Limb (tissue), 2 donors: ENCODE data around the gene ANGPTL1.
"Not testable (repeated sequence)": the region's sequence is repeated elsewhere in the genome, so short reads cannot be mapped to it uniquely, and the experiment has no call there.

ENCODE experiments used
- DNase-seq, 2 donors: peaks; one replicate each; pipeline ENCODE4 v3.0.0-alpha.2; 2016; ENCODE audit errors: extremely low spot score in 2 of 2

Gene ANGPTL1

DNA sequence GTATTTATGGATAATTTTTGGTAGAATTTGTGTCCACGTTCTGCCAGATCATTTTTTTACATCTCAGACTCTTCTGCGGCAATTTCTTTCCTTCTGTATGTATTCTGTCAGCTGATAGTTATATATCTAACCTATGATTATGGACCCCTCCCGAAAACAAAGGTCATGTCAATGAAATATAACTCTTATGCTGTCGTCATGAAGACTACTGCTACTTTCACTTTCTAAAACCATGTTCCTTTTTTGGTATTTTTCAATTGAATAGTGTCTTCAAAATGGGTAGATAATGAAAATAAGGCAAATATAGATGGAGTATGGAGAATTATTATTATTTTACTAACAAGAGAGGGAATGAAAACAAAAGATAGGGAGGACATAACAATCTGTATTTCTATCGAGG lies 3.2 kb downstream of the ANGPTL1 start:
- no peak for DNase-seq

DNA sequence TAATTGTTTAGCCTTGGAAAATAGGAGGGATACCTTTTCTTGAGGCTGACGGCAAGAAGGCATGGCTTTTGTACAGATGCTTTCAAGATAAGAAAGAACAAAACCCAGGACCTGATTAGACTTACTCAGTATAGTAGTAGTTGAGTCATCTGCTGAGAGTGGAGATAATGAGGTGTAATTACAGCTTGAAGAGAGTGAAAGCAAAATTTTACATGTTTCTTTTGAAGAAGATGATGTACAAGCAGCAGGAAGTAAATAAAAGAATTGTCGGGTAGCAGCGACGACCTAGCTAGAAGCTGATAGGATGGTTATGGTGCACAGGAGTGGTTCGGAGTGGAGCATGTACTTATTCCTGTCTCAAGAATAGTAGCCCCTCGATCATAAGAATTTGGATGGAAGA lies 6.6 kb downstream of the ANGPTL1 start:
- DNase-seq, result no peak

DNA sequence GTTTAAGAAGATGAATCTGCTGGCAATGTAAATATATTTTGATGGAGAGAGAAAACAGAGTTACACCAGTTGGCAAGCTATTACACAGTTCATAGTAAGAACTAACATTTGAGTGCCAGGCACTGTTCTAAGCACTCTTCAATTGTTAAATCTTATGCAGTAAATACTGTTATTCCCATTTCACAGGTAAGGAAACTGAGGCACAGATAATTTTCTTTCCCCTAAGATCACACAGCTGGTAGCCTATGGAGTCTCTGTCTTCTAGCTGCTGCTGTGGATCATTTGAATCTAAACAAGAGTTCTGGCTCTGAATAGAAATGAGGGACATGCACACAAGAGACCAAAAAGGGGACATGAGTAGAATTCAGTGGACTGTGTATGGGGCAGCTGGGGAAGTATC lies 8.0 kb downstream of the ANGPTL1 start:
- DNase-seq, result no peak

DNA sequence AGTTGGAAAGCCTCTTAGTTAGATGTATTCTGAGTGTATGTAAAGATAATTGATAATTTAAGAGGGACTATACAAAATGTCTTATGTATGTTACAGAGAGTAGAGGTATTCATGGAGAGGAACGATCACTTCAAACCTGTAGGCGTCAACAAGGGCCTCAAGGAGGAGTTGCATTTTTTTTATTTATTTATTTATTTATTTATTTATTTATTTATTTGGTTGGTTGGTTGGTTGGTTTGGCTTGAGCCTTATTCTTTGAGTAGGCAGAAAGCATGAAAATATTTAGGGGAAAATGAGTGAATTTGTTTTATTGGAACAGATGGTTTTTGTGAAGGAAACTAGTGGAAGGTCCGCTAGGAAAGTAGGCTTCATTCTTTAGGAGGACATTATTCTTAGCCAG lies 8.5 kb downstream of the ANGPTL1 start:
- DNase-seq, result no peak

DNA sequence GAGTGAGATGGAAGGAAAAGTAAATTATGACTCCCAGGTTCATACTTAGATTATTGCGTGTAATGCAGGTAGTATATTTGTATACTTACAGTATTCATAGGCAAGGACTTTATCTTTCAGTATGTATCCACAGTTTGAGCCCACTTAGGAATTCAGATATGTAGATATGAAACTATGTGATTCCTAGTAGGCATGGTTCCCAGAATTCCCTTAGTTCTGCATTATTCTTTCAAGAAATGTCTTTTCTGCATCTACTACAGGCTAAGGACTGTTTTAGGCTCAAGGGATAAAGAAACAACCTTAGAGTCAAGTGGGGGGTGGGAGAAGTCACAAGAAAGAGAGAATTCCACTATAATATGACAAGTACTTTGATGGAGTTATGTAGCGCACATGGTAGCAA lies 13.8 kb downstream of the ANGPTL1 start:
- no peak for DNase-seq

DNA sequence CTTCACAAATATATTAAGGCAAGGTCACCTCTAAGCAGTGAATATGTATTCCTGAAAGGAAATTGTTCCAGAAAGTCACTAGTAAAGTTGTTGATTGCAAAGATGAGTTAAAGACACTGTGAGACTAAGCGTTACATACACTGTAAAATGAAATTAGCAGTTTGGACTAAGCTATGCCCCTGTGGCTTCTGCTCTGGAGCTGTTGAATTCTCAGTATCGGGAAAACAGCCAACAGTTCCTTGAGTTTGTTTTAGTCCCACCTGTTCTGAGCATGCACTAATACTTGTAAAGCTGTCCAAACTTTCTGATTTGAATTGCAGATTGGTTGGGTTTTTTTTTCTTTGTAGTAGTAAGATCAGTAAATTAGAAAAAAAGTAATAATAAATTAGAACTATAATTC lies 21.0 kb downstream of the ANGPTL1 start:
- peak in 1 of 2 donors; percentile 59 for DNase-seq

DNA sequence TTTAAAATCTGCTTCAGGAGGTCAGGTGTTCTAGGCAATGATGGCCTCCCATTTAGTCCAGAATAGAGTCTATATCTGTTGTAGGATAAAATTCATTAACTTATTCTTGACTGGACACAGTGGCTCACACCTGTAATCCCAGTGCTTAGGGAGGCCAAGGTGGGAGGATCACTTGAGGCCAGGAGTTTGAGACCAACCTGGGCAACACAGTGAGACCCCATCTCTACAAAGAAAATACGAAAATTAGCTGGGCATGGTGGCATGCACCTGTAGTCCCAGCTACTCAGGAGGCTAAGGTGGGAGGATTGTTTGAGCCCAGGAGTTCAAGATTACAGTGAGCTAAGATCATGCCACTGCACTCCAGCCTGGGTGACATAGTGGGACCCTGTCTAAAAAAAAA lies 23.0 kb downstream of the ANGPTL1 start:
- DNase-seq, result not testable (repeated sequence)

DNA sequence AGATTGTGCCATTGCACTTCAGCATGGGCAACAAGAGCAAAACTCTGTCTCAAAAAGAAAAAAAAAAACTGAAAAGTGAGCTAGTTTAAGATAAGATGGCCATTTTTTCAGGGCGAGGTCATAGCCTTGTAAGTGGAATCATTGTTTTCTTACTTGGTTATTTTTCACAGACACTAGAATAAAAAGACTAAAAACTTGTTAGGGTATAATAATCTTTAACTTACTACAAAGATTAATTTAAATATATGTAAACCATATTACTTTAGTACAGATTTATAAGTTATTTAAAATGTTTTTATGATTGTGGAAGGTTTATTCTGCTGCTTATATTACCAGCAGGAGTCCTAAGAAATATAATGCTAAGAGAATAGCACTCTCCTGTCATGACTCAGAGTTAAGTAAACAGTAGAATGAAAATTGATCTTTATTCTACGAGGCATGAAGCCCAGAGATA lies 23.5 kb downstream of the ANGPTL1 start:
- no peak for DNase-seq

DNA sequence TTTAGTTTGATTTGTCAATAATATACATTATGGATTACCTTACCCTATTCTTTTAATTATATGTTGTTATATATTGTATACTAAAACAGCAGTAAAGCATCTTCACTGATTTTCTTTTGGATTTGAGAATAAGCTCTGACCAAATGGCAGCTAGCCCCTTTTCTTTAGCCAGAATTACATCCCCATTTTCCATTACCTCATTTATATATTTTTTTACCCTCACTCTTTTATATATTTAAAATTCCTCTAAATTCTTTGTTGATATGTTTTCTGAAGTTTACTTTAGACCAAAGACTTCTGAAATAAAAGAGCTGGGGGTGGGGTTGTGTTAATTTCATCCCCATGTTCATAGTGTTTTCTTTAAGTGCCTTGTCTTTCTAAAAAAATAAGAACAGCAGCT lies 24.6 kb downstream of the ANGPTL1 start:
- DNase-seq, result no peak

DNA sequence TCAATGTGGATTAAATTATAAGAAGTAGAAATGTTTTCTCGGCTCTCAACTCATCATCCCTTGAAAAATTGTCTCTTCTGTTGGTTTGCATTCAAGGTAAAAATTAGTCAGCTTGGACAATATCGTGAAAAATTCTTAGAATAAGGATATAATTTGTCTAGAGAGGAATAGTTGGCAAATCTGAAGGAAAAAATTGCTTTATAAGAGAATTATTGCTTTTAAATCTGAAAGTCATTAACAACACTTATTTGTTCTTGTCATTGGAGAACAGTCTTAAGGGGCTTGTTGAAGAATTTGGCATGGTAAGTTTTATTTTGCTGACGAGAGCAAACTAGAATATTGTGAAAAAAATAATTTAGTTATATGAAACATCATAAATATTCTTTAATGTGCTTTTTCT lies 26.4 kb downstream of the ANGPTL1 start:
- peak in 1 of 2 donors; percentile 44 for DNase-seq

DNA sequence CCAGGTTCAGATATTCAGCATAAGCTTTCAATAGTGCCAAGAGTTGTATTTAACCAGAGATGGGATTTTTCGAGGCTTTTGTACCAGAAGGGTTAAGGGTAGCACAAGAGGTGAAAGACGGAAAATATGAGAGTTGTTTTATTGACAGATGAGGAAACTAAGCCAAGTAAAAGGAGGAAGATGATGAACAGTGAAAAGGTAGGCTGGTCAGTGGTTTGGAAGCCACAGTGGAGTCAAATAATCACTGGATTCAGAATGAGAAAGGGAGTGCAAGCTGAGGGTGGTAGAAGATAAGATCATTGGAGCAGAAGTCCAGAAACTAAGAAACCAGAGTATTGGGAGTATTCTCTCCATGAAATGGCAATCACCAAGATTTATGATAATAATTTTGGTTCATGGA lies 45.7 kb downstream of the ANGPTL1 start:
- DNase-seq, result no peak

DNA sequence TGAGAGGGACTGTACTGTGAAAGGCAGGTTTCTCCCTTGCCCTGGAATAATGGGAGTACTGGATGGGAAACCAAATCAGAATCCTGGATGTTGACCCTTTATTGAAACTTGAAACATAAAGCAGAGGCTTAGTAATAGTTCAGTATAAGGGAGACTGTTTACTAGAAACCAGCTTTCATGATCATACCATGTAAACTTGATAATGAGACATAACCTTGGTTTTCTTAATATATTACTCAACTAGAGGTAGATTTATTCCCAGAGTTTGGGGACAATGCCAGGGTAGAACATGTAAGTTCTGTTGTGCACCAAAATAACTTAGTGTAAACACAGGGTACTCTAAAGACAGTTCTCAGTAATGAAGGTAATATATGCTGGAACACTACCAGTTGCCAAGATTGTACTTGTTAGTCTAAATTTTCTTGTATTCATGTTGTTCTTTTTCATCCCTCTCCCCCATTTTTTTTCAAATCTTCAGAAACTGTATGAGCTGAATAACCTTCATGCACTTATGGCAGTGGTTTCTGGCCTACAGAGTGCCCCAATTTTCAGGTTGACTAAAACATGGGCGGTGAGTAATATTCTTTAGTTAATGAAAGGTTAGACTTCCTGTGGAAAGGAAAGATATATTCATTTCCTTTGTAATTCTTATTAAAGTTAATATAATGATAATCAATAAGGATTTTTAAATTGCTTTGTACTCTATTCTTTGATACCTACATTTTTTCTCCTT lies 49.6 kb downstream of the ANGPTL1 start:
- no peak for DNase-seq

DNA sequence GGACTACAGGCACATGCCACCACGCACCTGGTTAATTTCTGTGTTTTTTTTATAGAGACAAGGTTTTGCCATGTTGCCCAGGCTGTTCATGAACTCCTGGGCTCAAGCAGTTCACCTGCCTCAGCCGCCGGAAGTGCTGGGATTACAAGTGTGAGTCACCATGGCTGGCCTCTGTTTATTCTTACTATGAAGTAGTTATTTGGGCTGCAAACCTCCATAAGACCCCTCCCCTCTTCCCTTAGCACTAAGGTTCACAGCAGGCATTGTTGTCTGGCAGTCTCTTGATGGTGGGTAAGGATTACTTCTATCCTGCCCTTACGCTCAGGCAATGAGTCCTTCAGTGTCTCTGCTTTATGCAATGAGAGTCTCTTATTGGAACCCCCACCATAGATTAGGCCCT lies 51.8 kb downstream of the ANGPTL1 start:
- DNase-seq, result no peak

DNA sequence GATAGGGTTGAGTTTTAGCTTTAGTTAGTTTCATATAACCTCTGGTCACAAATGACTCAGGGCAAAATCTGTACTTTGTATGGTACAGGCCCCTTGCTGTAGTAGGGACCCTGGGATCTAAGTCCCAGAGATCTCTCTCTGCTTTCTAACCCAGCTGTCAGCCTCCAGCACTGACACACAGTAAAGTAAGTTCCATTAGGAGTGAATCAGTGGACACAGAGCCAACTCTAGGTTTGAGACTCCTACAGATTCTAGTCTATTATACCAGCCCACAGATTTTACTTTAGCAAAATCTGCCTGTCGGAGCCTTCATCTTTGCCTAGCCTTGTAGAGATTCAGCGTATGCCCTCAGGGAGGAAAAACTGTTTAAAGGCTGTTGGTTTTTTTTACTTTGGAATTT lies 52.5 kb downstream of the ANGPTL1 start:
- DNase-seq, result no peak

DNA sequence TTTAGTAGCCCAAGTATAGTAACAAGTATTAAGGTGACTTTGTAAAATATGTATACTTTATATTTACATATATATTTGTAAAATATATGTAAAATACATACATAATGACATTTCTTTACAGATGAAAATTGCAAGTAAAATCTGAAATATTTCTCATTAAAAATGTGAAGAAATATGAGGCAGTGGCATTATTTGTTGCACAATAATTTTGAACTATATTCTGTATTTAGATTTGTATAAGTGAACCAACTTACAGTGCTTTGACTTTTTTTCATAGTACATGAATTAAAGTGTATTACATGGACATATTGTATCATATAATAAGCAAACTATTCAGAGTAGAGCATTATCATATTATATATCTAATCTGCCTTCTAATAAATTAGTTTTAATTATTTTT lies 60.3 kb downstream of the ANGPTL1 start:
- DNase-seq, result no peak

DNA sequence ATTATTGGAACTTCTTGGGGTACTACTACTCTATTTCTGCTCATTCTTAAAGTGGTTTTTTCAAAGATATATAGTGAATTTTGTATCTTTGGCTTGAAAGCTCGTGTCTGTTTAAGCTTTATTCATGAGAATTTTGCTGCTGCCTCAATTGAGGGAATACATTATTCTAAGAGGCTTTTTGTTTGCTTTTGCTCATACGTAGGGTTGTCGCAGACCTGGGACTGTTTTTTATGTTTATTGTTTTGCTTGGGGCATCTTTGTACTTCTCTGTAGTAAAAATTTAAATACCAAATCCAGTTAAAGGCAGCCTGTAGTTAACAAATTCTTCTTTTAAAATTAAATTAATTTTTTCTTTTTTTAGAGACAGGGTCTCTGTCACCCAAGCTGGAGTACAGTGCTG lies 62.3 kb downstream of the ANGPTL1 start:
- no peak for DNase-seq

DNA sequence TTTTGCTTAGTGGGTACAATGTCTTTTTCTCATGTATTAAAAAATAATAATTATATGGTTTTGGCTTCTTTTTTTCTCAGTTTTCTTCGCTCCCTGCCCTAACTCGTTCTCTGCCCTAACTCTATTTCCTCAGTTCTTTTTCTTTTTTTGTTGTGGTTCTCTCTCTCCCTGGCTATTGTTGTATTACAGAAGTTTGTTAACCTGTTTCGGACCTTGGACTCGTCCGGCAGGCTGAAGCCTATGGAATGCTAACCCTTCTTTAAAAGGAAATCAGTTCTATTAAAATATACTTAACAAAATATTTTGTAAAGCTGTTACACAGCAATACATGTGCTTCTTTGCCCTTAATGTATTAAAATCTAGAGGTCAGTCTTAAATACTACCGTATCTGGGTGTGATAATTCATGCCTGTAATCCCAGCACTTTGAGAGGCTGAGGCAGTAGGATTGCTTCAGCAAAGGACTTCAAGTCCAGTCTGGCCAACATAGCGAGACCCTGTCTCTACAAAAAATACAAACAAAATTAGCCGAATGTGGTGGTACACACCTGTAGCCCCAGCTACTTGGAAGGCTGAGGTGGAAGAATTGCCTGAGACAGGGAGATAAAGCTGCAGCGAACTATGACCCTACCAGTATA lies 64.1 kb downstream of the ANGPTL1 start:
- DNase-seq, result no peak

DNA sequence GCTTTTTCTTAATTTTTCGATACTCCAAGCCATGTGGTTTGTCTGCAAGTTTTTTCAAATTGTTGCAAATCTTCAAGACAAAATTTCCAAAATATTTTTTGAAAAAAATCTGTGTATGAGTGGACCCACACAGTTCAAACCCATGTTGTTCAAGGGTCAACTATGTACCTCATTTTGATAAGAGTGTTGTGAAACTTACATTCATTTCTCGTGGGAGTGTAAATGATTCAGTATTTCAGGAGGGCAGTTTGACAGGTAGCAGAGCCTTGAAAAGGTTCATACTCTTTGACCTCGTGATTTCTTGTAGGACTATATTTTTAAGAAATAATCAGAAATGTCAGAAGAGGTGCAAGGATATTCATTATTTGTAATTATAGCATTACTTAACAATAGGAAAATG lies 68.0 kb downstream of the ANGPTL1 start:
- DNase-seq, result no peak
